GM12878 (cell line): ENCODE measurements around the gene P3H3. TPM values are rescaled to one million over a fixed set of nuclear protein-coding genes. Genes with fewer than 3 reads are reported as not detected.

Experiments
- ATAC-seq: fragments of 200-7000 bp; cut with Tn5 transposase; 3 replicates; pipeline ENCODE4 v1.9.1; 2020; ENCODE audit warnings: mild to moderate bottlenecking, moderate library complexity
- BruUV-seq: library from RNA; stranded (reverse); fragments of 400-500 nt; replicated peaks from 2 replicates; lab custom pipeline; 2021; lab: Mats Ljungman, UMichigan
- CTCF ChIA-PET: fragments of 300-600 bp; sonication (Branson Sonifier 250); formaldehyde crosslinking; extraction: SDS; loops from one replicate; lab custom pipeline; 2021; ENCODE audit warnings: inconsistent platforms; lab: Yijun Ruan, JAX
- POLR2A ChIA-PET: fragments of 350-600 bp; formaldehyde crosslinking; extraction: SDS; loops from one replicate; lab custom pipeline; 2021; ENCODE audit warnings: inconsistent platforms; lab: Charles Lee
- RAD21 ChIA-PET: fragments of 300-600 bp; sonication (Branson Sonifier 250); formaldehyde crosslinking; loops from one replicate; lab custom pipeline; 2023; ENCODE audit warnings: antibody characterized with exemption; ENCODE audit not compliant: unreplicated experiment; lab: Charles Lee
- SMC1A ChIA-PET: fragments of 300-600 bp; sonication (Branson Sonifier 250); formaldehyde crosslinking; loops from one replicate; lab custom pipeline; 2023; ENCODE audit not compliant: unreplicated experiment, uncharacterized antibody; lab: Charles Lee
- DNase-seq: peaks from one replicate; pipeline ENCODE4 v3.0.0-alpha.2; 2011; ENCODE audit warnings: low read depth, low spot score
- FAIRE-seq: peaks from 3 replicates; lab custom pipeline; 2011; peaks lifted over from hg19 to GRCh38; lab: Jason Lieb, UNC
- H2AFZ ChIP-seq: 2 replicates; pipeline ENCODE4 v1.6.0; 2011; ENCODE audit warnings: low read depth, low read length, control low read depth; ENCODE audit not compliant: control insufficient read depth
- H3K27ac ChIP-seq: 2 replicates; pipeline ENCODE4 v1.5.1; 2011; ENCODE audit warnings: control low read depth; ENCODE audit not compliant: control insufficient read depth, insufficient read depth
- H3K27me3 ChIP-seq, 2 experiments: replicated peaks in 1 of 2; 2 replicates each; pipeline versions ENCODE4 v1.6.0 to v1.6.1; 2011; ENCODE audit warnings: low read length in 1 of 2; ENCODE audit not compliant: control insufficient read depth in 2 of 2, insufficient read depth in 2 of 2
- H3K36me3 ChIP-seq, 2 experiments: 2 replicates each; pipeline ENCODE4 v1.5.1; 2011; ENCODE audit warnings: low read length in 1 of 2; ENCODE audit not compliant: control insufficient read depth in 2 of 2, insufficient read depth in 2 of 2
- H3K4me1 ChIP-seq: 2 replicates; pipeline ENCODE4 v1.6.1; 2011; ENCODE audit warnings: mild to moderate bottlenecking, low read length, moderate library complexity, mixed read lengths; ENCODE audit not compliant: control insufficient read depth, insufficient read depth
- H3K4me2 ChIP-seq: 2 replicates; pipeline ENCODE4 v1.6.0; 2011; ENCODE audit warnings: control low read depth; ENCODE audit not compliant: control insufficient read depth, insufficient read depth
- H3K4me3 ChIP-seq: fragments of 200-600 bp; sonication (generic); 2 replicates; pipeline ENCODE4 v1.5.1; 2016
- H3K79me2 ChIP-seq: 2 replicates; pipeline ENCODE4 v1.6.0; 2011; ENCODE audit warnings: low read length; ENCODE audit not compliant: control insufficient read depth, insufficient read depth
- H3K9ac ChIP-seq: 2 replicates; pipeline ENCODE4 v1.8.0; 2011; ENCODE audit warnings: low read length, control low read depth, mixed read lengths; ENCODE audit not compliant: control insufficient read depth, insufficient read depth
- H3K9me3 ChIP-seq: replicated peaks from 3 replicates; pipeline ENCODE4 v1.5.1; 2011; ENCODE audit warnings: mild to moderate bottlenecking, low read length; ENCODE audit not compliant: control insufficient read depth, insufficient read depth
- H4K20me1 ChIP-seq: 2 replicates; pipeline ENCODE4 v1.6.0; 2011; ENCODE audit not compliant: control insufficient read depth, insufficient read depth
- CHD4 ChIP-seq: fragments of 200-600 bp; sonication (generic); IDR thresholded peaks from 2 replicates; pipeline ENCODE4 v1.6.1; 2016; ENCODE audit warnings: mild to moderate bottlenecking
- FOS ChIP-seq: IDR thresholded peaks from 3 replicates; pipeline ENCODE4 v1.6.1; 2011; ENCODE audit warnings: borderline replicate concordance; ENCODE audit not compliant: insufficient read length; ENCODE audit errors: extremely low read depth
- HDAC6 ChIP-seq: fragments of 200-600 bp; sonication (generic); IDR thresholded peaks from one replicate; pipeline ENCODE4 v1.8.0; 2017; ENCODE audit warnings: antibody characterized with exemption; ENCODE audit not compliant: unreplicated experiment
- IKZF1 ChIP-seq: fragments of 450-650 bp; conservative IDR thresholded peaks from 2 replicates; pipeline ENCODE4 v1.6.1; 2017; ENCODE audit warnings: antibody characterized with exemption, mild to moderate bottlenecking
- IKZF2 ChIP-seq, 2 experiments: fragments of 450-650 bp; IDR thresholded peaks; 2 replicates each; pipeline ENCODE4 v1.6.1; 2017; ENCODE audit warnings: mild to moderate bottlenecking in 2 of 2, moderate library complexity in 2 of 2
- JUNB ChIP-seq: IDR thresholded peaks from 2 replicates; pipeline ENCODE4 v1.6.1; 2016; ENCODE audit warnings: antibody characterized with exemption, mild to moderate bottlenecking
- JUND ChIP-seq: IDR thresholded peaks from 2 replicates; pipeline ENCODE4 v1.6.1; 2012; ENCODE audit warnings: low read depth, mild to moderate bottlenecking, low read length, improper control_type of control experiment, moderate library complexity
- MTA2 ChIP-seq: fragments of 450-650 bp; IDR thresholded peaks from 2 replicates; pipeline ENCODE4 v1.6.1; 2016; ENCODE audit warnings: low read depth, mild to moderate bottlenecking, moderate library complexity
- MYB ChIP-seq: fragments of 150-350 bp; IDR thresholded peaks from 2 replicates; pipeline ENCODE4 v1.6.1; 2014; ENCODE audit warnings: mild to moderate bottlenecking, low read depth, low read length, borderline replicate concordance
- PAX8 ChIP-seq: fragments of 450-650 bp; IDR thresholded peaks from 2 replicates; pipeline ENCODE4 v1.6.1; 2017; ENCODE audit warnings: mild to moderate bottlenecking, moderate library complexity
- SMAD5 ChIP-seq: IDR thresholded peaks from 2 replicates; pipeline ENCODE4 v1.6.1; 2016; ENCODE audit warnings: antibody characterized with exemption, low read depth
- SMARCA5 ChIP-seq: fragments of 450-650 bp; IDR thresholded peaks from 2 replicates; pipeline ENCODE4 v1.6.1; 2017; ENCODE audit warnings: mild to moderate bottlenecking
- SUZ12 ChIP-seq: fragments of 200-600 bp; sonication (generic); IDR thresholded peaks from one replicate; pipeline ENCODE4 v1.6.1; 2018; ENCODE audit warnings: antibody characterized with exemption, mild to moderate bottlenecking; ENCODE audit not compliant: unreplicated experiment
- YY1 ChIP-seq: IDR thresholded peaks from 2 replicates; pipeline ENCODE4 v1.6.1; 2011; ENCODE audit warnings: low read depth, mild to moderate bottlenecking, low read length
- ZNF274 ChIP-seq: IDR thresholded peaks from one replicate; pipeline ENCODE4 v1.8.0; 2011; ENCODE audit not compliant: insufficient read length, insufficient read depth
- WGBS: methylation state at CpG from one replicate; pipeline ENCODE4 v1.1.6; 2016; ENCODE audit warnings: low lambda C conversion rate; ENCODE audit not compliant: insufficient replicate concordance, insufficient coverage; ENCODE audit errors: missing lambda C conversion rate; 5-methylcytosine and 5-hydroxymethylcytosine counted together
- in situ Hi-C: fragments of 300-500 bp; cut with MboI; formaldehyde crosslinking; loops from 9 replicates; pipeline ENCODE4 v1.14.3; 2018; ENCODE audit warnings: mixed read lengths
- intact Hi-C: fragments of 100-400 bp; cut with micrococcal nuclease; formaldehyde crosslinking; loops from one replicate; pipeline ENCODE4 v1.14.2; 2022; ENCODE audit not compliant: unreplicated experiment
- polyA plus RNA-seq, 11 experiments: library from polyadenylated mRNA; depleted of rRNA in 4 of 11; unstranded in 6 of 11; stranded (reverse) in 5 of 11; fragments of >200 nt; fragmentation: Nextera tagmentation in 4 of 11; fragmentation: Illumina TruSeq in 1 of 11; extraction: Ambion mirVana in 4 of 11; extraction: Trizol in 1 of 11; gene quantifications; 1 replicate in 1 of 11; 2 replicates in 10 of 11; pipeline versions ENCODE4 v1.2.1 to v1.2.3, GENCODE V29; 2011 to 2016; ENCODE audit warnings: inconsistent platforms in 2 of 11, missing spikeins in 2 of 11, low read depth in 1 of 11
- total RNA-seq, 4 experiments: library from RNA; depleted of rRNA in 3 of 4; stranded (reverse); fragments of >200 nt in 3 of 4; fragmentation: Illumina TruSeq in 1 of 4; extraction: Trizol in 1 of 4; gene quantifications; 2 replicates each; pipeline versions ENCODE4 v1.2.1 to v1.2.3, GENCODE V29; 2013 to 2021
- TF ChIP-seq, protein P1 (sequence below): IDR thresholded peaks from 2 replicates; pipeline ENCODE4 v1.6.1; 2012; ENCODE audit warnings: low read depth, low read length, improper control_type of control experiment
- TF ChIP-seq, protein P2 (sequence below): fragments of 450-650 bp; IDR thresholded peaks from 2 replicates; pipeline ENCODE4 v1.6.1; 2014; ENCODE audit warnings: mild to moderate bottlenecking

P3H3 gene
- total and polyA plus RNA-seq, 10 of the 15 experiments (the other 5 are each of a cell fraction or from before 2014, with no cell fraction given) = 0.03 to 0.21 (median 0.05) TPM; not detected in 7

DNA sequence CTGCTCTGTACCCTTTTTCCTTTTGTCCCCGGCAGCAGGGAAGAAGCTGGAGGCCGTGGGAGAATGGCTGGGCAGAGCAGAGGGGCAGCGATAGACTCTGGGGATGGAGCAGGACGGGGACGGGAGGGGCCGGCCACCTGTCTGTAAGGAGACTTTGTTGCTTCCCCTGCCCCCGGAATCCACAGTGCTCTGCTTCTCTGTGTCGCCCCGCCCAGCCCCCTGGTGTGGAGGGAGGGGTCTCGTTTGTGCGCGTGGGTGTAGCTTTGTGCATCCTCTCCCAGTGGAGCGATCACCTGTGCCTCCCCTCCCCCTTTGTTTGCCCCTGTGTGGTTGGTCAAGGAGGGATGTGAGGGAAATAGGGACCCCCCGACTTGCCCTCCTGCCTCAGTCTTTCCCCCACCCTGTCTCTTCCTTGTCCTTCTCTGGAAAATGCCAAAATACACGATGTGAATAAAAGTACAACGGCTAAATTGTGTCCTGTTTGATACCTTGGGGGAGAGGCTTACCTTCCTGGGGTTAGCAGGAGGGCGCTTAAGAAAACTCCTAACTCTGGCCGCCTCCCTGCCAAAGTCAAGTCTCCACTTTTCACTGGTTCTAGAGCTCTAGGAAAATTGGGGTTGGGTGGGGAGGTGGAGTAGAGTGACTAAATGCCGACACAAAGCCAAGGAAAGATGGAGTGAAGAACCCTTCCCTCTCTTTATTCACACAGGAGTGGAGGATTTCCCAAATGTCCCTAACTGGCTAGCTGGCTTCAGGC is 38.1 kb downstream of the P3H3 start:
- no peak for DNase-seq
- H3K9ac ChIP-seq = peak overlapping the region; percentile 72; the same call in 1 of the 2 replicates
- ChIA-PET CTCF (interaction anchor here (0.5 to 9.5 kb wide), 6 partner anchors 9 to 328 kb away, joined by 3 to 173 read pairs (median 13); partner anchors contain the start of genes CDCA3 and USP5), RAD21 (interaction anchor here (0.6 to 5.6 kb wide), 5 partner anchors 14 to 243 kb away, joined by 3 to 42 read pairs (median 4); partner anchors contain the start of genes C1RL, CDCA3 and USP5), SMC1A (interaction anchor here (1.3 to 5.3 kb wide), 2 partner anchors 13 to 25 kb away, joined by 4 to 42 read pairs; partner anchors contain the start of genes CDCA3 and USP5), POLR2A (interaction anchor here (1.1 to 5.7 kb wide), 6 partner anchors 14 to 142 kb away, joined by 3 to 84 read pairs (median 6); partner anchors contain the start of genes C12orf57, CDCA3, COPS7A and MLF2)
- intact Hi-C loops (no loop called here), in situ Hi-C loops (no loop called here)
- 0 out of 2 replicates have a peak overlapping the region, but pooled peaks have one; percentile 87 for H2AFZ ChIP-seq
- BruUV-seq = no TSS peak
- H3K4me2 ChIP-seq = peak overlapping the region; percentile 98
- peak overlapping the region; percentile 100; the same call in 1 of the 2 replicates for H3K4me3 ChIP-seq
- H3K36me3 ChIP-seq = peaks cover 27 to 35% of the 10 kb centered on the region in 2 experiments
- peaks cover 33% of the 10 kb centered on the region for H3K79me2 ChIP-seq
- peaks cover 25% of the 10 kb centered on the region for H3K4me1 ChIP-seq
- ATAC-seq = no peak
- no peak overlapping the region for H3K27ac ChIP-seq
- 78% methylated on average over 19 of the region's 19 CpGs for WGBS
- no peaks in the 10 kb centered on the region for H3K9me3 ChIP-seq
- no peaks in the 10 kb centered on the region for H3K27me3 ChIP-seq
- TF ChIP-seq PAX8 (no peak), SMAD5 (no peak), HDAC6 (no peak), IKZF1 (no peak), IKZF2 (IDR thresholded peaks at IDR 0.05) (no peak), SMARCA5 (no peak), MTA2 (no peak), JUND (no peak), YY1 (no peak), SUZ12 (no peak), ZNF274 (no peak), FOS (no peak), JUNB (no peak), CHD4 (no peak), MYB (no peak)
- TF ChIP-seq, protein P1, sequence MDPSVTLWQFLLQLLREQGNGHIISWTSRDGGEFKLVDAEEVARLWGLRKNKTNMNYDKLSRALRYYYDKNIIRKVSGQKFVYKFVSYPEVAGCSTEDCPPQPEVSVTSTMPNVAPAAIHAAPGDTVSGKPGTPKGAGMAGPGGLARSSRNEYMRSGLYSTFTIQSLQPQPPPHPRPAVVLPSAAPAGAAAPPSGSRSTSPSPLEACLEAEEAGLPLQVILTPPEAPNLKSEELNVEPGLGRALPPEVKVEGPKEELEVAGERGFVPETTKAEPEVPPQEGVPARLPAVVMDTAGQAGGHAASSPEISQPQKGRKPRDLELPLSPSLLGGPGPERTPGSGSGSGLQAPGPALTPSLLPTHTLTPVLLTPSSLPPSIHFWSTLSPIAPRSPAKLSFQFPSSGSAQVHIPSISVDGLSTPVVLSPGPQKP = no peak
- TF ChIP-seq, protein P2, sequence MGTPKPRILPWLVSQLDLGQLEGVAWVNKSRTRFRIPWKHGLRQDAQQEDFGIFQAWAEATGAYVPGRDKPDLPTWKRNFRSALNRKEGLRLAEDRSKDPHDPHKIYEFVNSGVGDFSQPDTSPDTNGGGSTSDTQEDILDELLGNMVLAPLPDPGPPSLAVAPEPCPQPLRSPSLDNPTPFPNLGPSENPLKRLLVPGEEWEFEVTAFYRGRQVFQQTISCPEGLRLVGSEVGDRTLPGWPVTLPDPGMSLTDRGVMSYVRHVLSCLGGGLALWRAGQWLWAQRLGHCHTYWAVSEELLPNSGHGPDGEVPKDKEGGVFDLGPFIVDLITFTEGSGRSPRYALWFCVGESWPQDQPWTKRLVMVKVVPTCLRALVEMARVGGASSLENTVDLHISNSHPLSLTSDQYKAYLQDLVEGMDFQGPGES = no peak
- FAIRE-seq = no peak
- peaks cover 15% of the 10 kb centered on the region for H4K20me1 ChIP-seq
